Left cardiac atrium (tissue), 4 donors: ENCODE data around the gene FSD1. TPM values are rescaled to one million over a fixed set of nuclear protein-coding genes. Genes with fewer than 3 reads are reported as not detected.
"Not testable (repeated sequence)": the region's sequence is repeated elsewhere in the genome, so short reads cannot be mapped to it uniquely, and the experiment has no call there.

ENCODE experiments used
- ATAC-seq, 2 donors: fragments of 200-7000 bp; cut with Tn5 transposase; one replicate each; pipeline ENCODE4 v1.9.1; 2020; ENCODE audit warnings: mild to moderate bottlenecking in 2 of 2, moderate library complexity in 2 of 2
- DNase-seq: peaks from one replicate; pipeline ENCODE4 v3.0.0-alpha.2; 2020
- intact Hi-C, 2 donors: fragments of 100-400 bp; cut with DNase I; formaldehyde crosslinking; loops; one replicate each; pipeline versions ENCODE4 v1.14.1 to v1.15.1; 2022 to 2023
- total RNA-seq, 2 donors: library from RNA; stranded (reverse); fragmentation: NEBNext Ultra II Directional; extraction: Animal tissue kit (Norgen Biotek cat#: 25700); gene quantifications; one replicate each; pipeline ENCODE4 v1.2.1, GENCODE V29; 2021
- donor health status: DM: no; HTN: yes; CAD: no.
- donor health status: DM: no; HTN: yes; CAD: no; lungs with severe emphysema.
- donor health status: DM: yes; HTN: yes; CAD: no.
- donor health status: Dilated cardiomyopathy.

The FSD1 gene
- total RNA-seq, 2 donors from 2014 or later: not detected

GRCh38 chr19:4279530-4280422, 24.6 kb upstream of the FSD1 start:
- ATAC-seq: peak; percentile 8 to 17
- intact Hi-C loops: loop anchor here in 1 of 2 donors (10.0 kb wide), 1 partner anchor 245 kb away; no protein-coding TSS in a partner anchor
- DNase-seq: no peak

GRCh38 chr19:4284176-4284958, 20.0 kb upstream of the FSD1 start:
- DNase-seq (no peak), ATAC-seq (no peak)
- intact Hi-C loops: no loop called here

GRCh38 chr19:4284974-4285373, 19.4 kb upstream of the FSD1 start:
- no peak for DNase-seq
- no peak for ATAC-seq
- intact Hi-C loops: no loop called here

- ATAC-seq, intact Hi-C loops, DNase-seq: not testable (repeated sequence)
Observed at GRCh38 chr19:4286141-4286540, 18.3 kb upstream of the FSD1 start.

- no peak for DNase-seq
- ATAC-seq: no peak
- intact Hi-C loops: no loop called here
Observed at GRCh38 chr19:4288091-4288777, 16.2 kb upstream of the FSD1 start.

- intact Hi-C loops: no loop called here
- no peak for DNase-seq
- ATAC-seq: no peak
Observed at GRCh38 chr19:4291184-4291732, 13.1 kb upstream of the FSD1 start.

GRCh38 chr19:4292515-4292914, 11.9 kb upstream of the FSD1 start:
- ATAC-seq (no peak), DNase-seq (no peak)
- intact Hi-C loops: no loop called here

- DNase-seq (no peak), ATAC-seq (no peak)
- intact Hi-C loops: no loop called here
Observed at GRCh38 chr19:4294389-4294788, 10.0 kb upstream of the FSD1 start.

GRCh38 chr19:4295972-4296771, 8.2 kb upstream of the FSD1 start:
- intact Hi-C loops: no loop called here
- DNase-seq (no peak), ATAC-seq (peak in 1 of 2 donors; percentile 27)

- intact Hi-C loops: no loop called here
- ATAC-seq: no peak
- no peak for DNase-seq
Observed at GRCh38 chr19:4297901-4298809, 6.2 kb upstream of the FSD1 start.

GRCh38 chr19:4298810-4299550, 5.4 kb upstream of the FSD1 start:
- intact Hi-C loops: no loop called here
- DNase-seq (no peak), ATAC-seq (no peak)

GRCh38 chr19:4300589-4300988, 3.8 kb upstream of the FSD1 start:
- no peak for ATAC-seq
- intact Hi-C loops: no loop called here
- no peak for DNase-seq

- DNase-seq: no peak
- intact Hi-C loops: no loop called here
- no peak for ATAC-seq
Observed at GRCh38 chr19:4301590-4302242, 2.7 kb upstream of the FSD1 start.

- intact Hi-C loops: no loop called here
- DNase-seq: no peak
- ATAC-seq: no peak
Observed at GRCh38 chr19:4302243-4302640, 2.2 kb upstream of the FSD1 start, which contains the start of gene TMIGD2. Gene TMIGD2 (minus strand): TSS chr19:4302389. CDS start chr19:4302385, 4 bp downstream.

GRCh38 chr19:4303819-4304537, 420 bp upstream of the FSD1 start:
- intact Hi-C loops: no loop called here
- no peak for ATAC-seq
- DNase-seq: no peak

GRCh38 chr19:4305257-4305612, 837 bp downstream of the FSD1 start:
- intact Hi-C loops: no loop called here

More at GRCh38 chr19:4305257-4305612, 837 bp downstream of the FSD1 start:
- DNase-seq: no peak
- no peak for ATAC-seq
